Endothelial cell of umbilical vein (primary cell): ENCODE results near the gene TBC1D10A. TPM values are rescaled to one million over a fixed set of nuclear protein-coding genes. Genes with fewer than 3 reads are reported as not detected.

Source experiments
- BruUV-seq: library from RNA; stranded (reverse); fragments of 400-500 nt; replicated peaks from 2 replicates; lab custom pipeline; 2021; lab: Mats Ljungman, UMichigan
- CTCF ChIA-PET: fragments of 300-600, 350-600 bp; sonication (Branson Sonifier 250); formaldehyde crosslinking; loops from one replicate; lab custom pipeline; 2021; ENCODE audit warnings: antibody characterized with exemption, inconsistent platforms; lab: Charles Lee
- POLR2A ChIA-PET: fragments of 300-600, 350-600 bp; sonication (Branson Sonifier 250); formaldehyde crosslinking; loops from one replicate; lab custom pipeline; 2021; ENCODE audit warnings: antibody characterized with exemption, inconsistent platforms; lab: Charles Lee
- DNase-seq: peaks from one replicate; pipeline ENCODE4 v3.0.0-alpha.2; 2011; ENCODE audit warnings: low read depth, low spot score
- FAIRE-seq: peaks from 2 replicates; lab custom pipeline; 2011; peaks lifted over from hg19 to GRCh38; lab: Jason Lieb, UNC
- H2AFZ ChIP-seq: 2 replicates; pipeline ENCODE4 v1.6.0; 2012; ENCODE audit warnings: low read depth, low read length, control low read depth, inconsistent platforms
- H3K27ac ChIP-seq: 2 replicates; pipeline ENCODE4 v1.5.1; 2011; ENCODE audit warnings: low read depth, mild to moderate bottlenecking, control low read depth, low read length, moderate library complexity; ENCODE audit not compliant: insufficient read depth
- H3K27me3 ChIP-seq, 2 experiments: 2 replicates each; pipeline versions ENCODE4 v1.6.0 to v1.6.1; 2011; ENCODE audit warnings: low read length in 2 of 2, mixed read lengths in 1 of 2; ENCODE audit not compliant: control insufficient read depth in 2 of 2, insufficient read depth in 2 of 2
- H3K36me3 ChIP-seq, 2 experiments: 2 replicates in 1 of 2; 3 replicates in 1 of 2; pipeline ENCODE4 v1.5.1; 2011; ENCODE audit warnings: low read length in 2 of 2, mild to moderate bottlenecking in 1 of 2, moderate library complexity in 1 of 2; ENCODE audit not compliant: control insufficient read depth in 2 of 2, insufficient read depth in 2 of 2; ENCODE audit errors: extremely low read depth in 1 of 2
- H3K4me1 ChIP-seq: 3 replicates; pipeline ENCODE4 v1.5.1; 2011; ENCODE audit warnings: mild to moderate bottlenecking, low read length; ENCODE audit not compliant: control insufficient read depth, insufficient read depth; ENCODE audit errors: extremely low read depth
- H3K4me2 ChIP-seq: 2 replicates; pipeline ENCODE4 v1.6.1; 2011; ENCODE audit warnings: low read length, control low read depth, mixed read lengths; ENCODE audit not compliant: insufficient read depth
- H3K4me3 ChIP-seq, 3 experiments: fragments of 200-600 bp in 1 of 3; sonication (generic), shearing (Covaris generic) in 1 of 3; replicated peaks in 1 of 3; 2 replicates each; pipeline ENCODE4 v1.5.1; 2011 to 2016; ENCODE audit warnings: control low read depth in 3 of 3, low read length in 3 of 3, mild to moderate bottlenecking in 2 of 3, inconsistent platforms in 1 of 3, low read depth in 1 of 3, moderate library complexity in 1 of 3; ENCODE audit not compliant: insufficient read depth in 1 of 3
- H3K79me2 ChIP-seq: 2 replicates; pipeline ENCODE4 v1.6.0; 2012; ENCODE audit warnings: low read length, inconsistent platforms; ENCODE audit not compliant: control insufficient read depth, insufficient read depth
- H3K9ac ChIP-seq: replicated peaks from 2 replicates; pipeline ENCODE3; 2011; ENCODE audit warnings: low read length, control low read depth; ENCODE audit not compliant: insufficient read depth; ENCODE audit errors: extremely low read depth
- H3K9me1 ChIP-seq: replicated peaks from 3 replicates; pipeline ENCODE4 v1.6.0; 2011; ENCODE audit warnings: mild to moderate bottlenecking, low read length; ENCODE audit not compliant: control insufficient read depth, insufficient read depth; ENCODE audit errors: extremely low read depth
- H3K9me3 ChIP-seq: replicated peaks from 2 replicates; pipeline ENCODE4 v1.5.1; 2012; ENCODE audit warnings: low read length, inconsistent platforms; ENCODE audit not compliant: control insufficient read depth, insufficient read depth
- H4K20me1 ChIP-seq: replicated peaks from 2 replicates; pipeline ENCODE3; 2011; ENCODE audit warnings: mild to moderate bottlenecking, low read length; ENCODE audit not compliant: control insufficient read depth, insufficient read depth; ENCODE audit errors: extremely low read depth
- CTCF ChIP-seq, 2 donors: IDR thresholded peaks; 1 replicate in 1 of 2; 2 replicates in 1 of 2; pipeline ENCODE4 v1.5.1; 2011; ENCODE audit warnings: low read length in 2 of 2, mild to moderate bottlenecking in 2 of 2, moderate library complexity in 2 of 2, control low read depth in 1 of 2, inconsistent platforms in 1 of 2, low read depth in 1 of 2; ENCODE audit not compliant: insufficient read depth in 1 of 2; ENCODE audit errors: extremely low read depth in 1 of 2
- FOS ChIP-seq: IDR thresholded peaks from 2 replicates; pipeline ENCODE4 v1.6.1; 2011; ENCODE audit warnings: mild to moderate bottlenecking, low read length, moderate library complexity, borderline replicate concordance; ENCODE audit not compliant: insufficient read depth
- GATA2 ChIP-seq: IDR thresholded peaks from 2 replicates; pipeline ENCODE4 v1.7.0; 2011; ENCODE audit warnings: low read depth, mild to moderate bottlenecking, moderate library complexity, mixed read lengths, low read length; ENCODE audit not compliant: insufficient read length, insufficient read depth
- JUN ChIP-seq: IDR thresholded peaks from 2 replicates; pipeline ENCODE4 v1.6.1; 2011; ENCODE audit warnings: borderline replicate concordance, low read depth; ENCODE audit not compliant: insufficient read length, insufficient read depth
- MAX ChIP-seq: IDR thresholded peaks from 2 replicates; pipeline ENCODE4 v1.6.1; 2011; ENCODE audit not compliant: insufficient read depth, insufficient read length
- POLR2AphosphoS5 ChIP-seq: IDR thresholded peaks from 2 replicates; pipeline ENCODE4 v1.6.1; 2012; ENCODE audit warnings: low read depth, mild to moderate bottlenecking, control low read depth, low read length, moderate library complexity; ENCODE audit not compliant: insufficient read depth
- dilution Hi-C: fragments of 300-500 bp; cut with MboI; formaldehyde crosslinking; loops from one replicate; pipeline ENCODE4 v1.15.0; 2019; ENCODE audit warnings: low sequenced_read_pairs; ENCODE audit not compliant: extremely low pct_ligation_motif_present
- intact Hi-C: fragments of 100-400 bp; cut with micrococcal nuclease; formaldehyde crosslinking; loops from one replicate; pipeline ENCODE4 v1.10.0; 2022
- polyA plus RNA-seq, 4 experiments: library from polyadenylated mRNA; depleted of rRNA in 3 of 4; stranded (reverse) in 3 of 4; unstranded in 1 of 4; fragments of >200 nt; gene quantifications; 2 replicates each; pipeline versions ENCODE4 v1.2.1 to v1.2.3, GENCODE V29; 2011 to 2012; ENCODE audit warnings: missing spikeins in 1 of 4
- total RNA-seq: library from RNA; stranded (reverse); gene quantifications from 2 replicates; pipeline ENCODE4 v1.2.3, GENCODE V29; 2021

Gene TBC1D10A
- total and polyA plus RNA-seq, 2 donors (not counting 3 experiments of a cell fraction or from before 2014, with no cell fraction given), result 10.0 to 11.9 TPM

- Histone ChIP-seq H4K20me1 (no peaks in the 10 kb centered on the region), H3K9ac (no peak overlapping the region), H3K27me3 (no peaks in the 10 kb centered on the region), H3K36me3 (peaks cover 0 to 6% of the 10 kb centered on the region in 2 experiments), H2AFZ (peak overlapping the region; percentile 4), H3K27ac (peak overlapping the region; percentile 10), H3K4me3 (no peak overlapping the region), H3K9me1 (no peaks in the 10 kb centered on the region), H3K9me3 (no peaks in the 10 kb centered on the region), H3K4me2 (no peak overlapping the region), H3K4me1 (peaks cover 36% of the 10 kb centered on the region), H3K79me2 (no peaks in the 10 kb centered on the region)
- dilution Hi-C loops (no loop called here), intact Hi-C loops (no loop called here)
- no peak for DNase-seq
- no peak for FAIRE-seq
- TF ChIP-seq JUN, result no peak
- TF ChIP-seq GATA2, result no peak
- TF ChIP-seq CTCF (IDR thresholded peaks at IDR 0.05; ENCODE audit: extremely low read depth in 1 of 2, insufficient read depth in 1 of 2, low read depth in 1 of 2, low read length in 2 of 2), result no peak
- no peak for TF ChIP-seq POLR2AphosphoS5
- TF ChIP-seq FOS, result no peak
- TF ChIP-seq MAX, result no peak
- POLR2A ChIA-PET, result no interaction called here
- BruUV-seq, result no TSS peak
- CTCF ChIA-PET, result interaction anchor here (0.7 to 6.2 kb wide), 5 partner anchors 11 to 40 kb away, joined by 3 to 39 read pairs (median 14); partner anchors contain the start of genes CASTOR1 and TBC1D10A
Measured at GRCh38 chr22:30302810-30303138, 24.0 kb downstream of the TBC1D10A start.
